Measurements from ENCODE around the gene PIK3C2G.

DNA sequence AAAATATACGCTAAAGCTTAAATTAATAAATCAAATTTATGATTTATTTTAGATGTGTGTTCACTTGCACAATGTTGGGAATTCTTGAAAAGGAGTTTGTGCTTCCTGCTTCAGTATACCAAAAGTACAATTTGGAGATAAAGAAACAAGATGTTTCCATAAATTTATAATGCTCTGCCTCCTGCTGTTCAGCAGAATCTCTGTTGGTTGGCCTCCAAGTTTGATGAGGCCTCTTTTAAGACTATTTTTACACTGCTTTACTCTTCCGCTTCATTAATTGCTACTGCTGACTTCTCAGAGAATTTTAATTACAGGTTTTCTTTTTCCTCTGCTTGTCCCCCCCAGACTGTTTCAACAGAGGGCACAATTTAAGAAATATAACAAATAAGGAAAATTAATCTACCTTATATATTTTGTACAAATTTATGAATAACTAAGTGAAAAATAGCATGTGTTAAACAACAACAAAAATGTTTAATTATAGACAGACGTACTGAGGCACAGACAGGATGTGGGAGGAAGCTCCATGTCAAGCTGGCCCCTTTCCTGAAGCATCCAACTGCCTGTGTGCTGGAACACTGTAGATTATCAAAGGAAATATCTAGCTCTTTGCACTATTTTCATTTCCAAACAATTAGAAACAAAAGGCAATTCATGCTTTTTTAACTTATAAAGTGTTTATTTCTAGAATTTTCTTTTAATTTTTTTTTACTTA, 83.9 kb downstream of the PIK3C2G start:
- TF ChIP-seq, protein P1, sequence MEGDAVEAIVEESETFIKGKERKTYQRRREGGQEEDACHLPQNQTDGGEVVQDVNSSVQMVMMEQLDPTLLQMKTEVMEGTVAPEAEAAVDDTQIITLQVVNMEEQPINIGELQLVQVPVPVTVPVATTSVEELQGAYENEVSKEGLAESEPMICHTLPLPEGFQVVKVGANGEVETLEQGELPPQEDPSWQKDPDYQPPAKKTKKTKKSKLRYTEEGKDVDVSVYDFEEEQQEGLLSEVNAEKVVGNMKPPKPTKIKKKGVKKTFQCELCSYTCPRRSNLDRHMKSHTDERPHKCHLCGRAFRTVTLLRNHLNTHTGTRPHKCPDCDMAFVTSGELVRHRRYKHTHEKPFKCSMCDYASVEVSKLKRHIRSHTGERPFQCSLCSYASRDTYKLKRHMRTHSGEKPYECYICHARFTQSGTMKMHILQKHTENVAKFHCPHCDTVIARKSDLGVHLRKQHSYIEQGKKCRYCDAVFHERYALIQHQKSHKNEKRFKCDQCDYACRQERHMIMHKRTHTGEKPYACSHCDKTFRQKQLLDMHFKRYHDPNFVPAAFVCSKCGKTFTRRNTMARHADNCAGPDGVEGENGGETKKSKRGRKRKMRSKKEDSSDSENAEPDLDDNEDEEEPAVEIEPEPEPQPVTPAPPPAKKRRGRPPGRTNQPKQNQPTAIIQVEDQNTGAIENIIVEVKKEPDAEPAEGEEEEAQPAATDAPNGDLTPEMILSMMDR (conservative IDR thresholded peaks at IDR 0.05; ENCODE audit: low read depth, low read length): no peak
- no peak for TF ChIP-seq POLR2A (IDR thresholded peaks at IDR 0.05; ENCODE audit: low read depth, low read length)
- no peak for TF ChIP-seq CEBPB (IDR thresholded peaks at IDR 0.05; ENCODE audit: low read depth, low read length)
- TF ChIP-seq FOS (IDR thresholded peaks at IDR 0.05; ENCODE audit: low read depth, low read length): no peak
- no peak for TF ChIP-seq RCOR1 (IDR thresholded peaks at IDR 0.05; ENCODE audit: insufficient replicate concordance, low read length)
- TF ChIP-seq, protein P2, sequence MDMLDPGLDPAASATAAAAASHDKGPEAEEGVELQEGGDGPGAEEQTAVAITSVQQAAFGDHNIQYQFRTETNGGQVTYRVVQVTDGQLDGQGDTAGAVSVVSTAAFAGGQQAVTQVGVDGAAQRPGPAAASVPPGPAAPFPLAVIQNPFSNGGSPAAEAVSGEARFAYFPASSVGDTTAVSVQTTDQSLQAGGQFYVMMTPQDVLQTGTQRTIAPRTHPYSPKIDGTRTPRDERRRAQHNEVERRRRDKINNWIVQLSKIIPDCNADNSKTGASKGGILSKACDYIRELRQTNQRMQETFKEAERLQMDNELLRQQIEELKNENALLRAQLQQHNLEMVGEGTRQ (IDR thresholded peaks at IDR 0.05; ENCODE audit: low read depth, low read length): no peak
- TF ChIP-seq SMC3 (IDR thresholded peaks at IDR 0.05; ENCODE audit: low read depth, low read length): no peak
- TF ChIP-seq RAD21 (IDR thresholded peaks at IDR 0.05; ENCODE audit: low read length): no peak
- no peak for TF ChIP-seq MXI1 (IDR thresholded peaks at IDR 0.05; ENCODE audit: borderline replicate concordance, low read depth, low read length)
- TF ChIP-seq CHD1 (IDR thresholded peaks at IDR 0.05; ENCODE audit: low read depth, low read length): no peak
- no peak for TF ChIP-seq RFX5 (IDR thresholded peaks at IDR 0.05; ENCODE audit: low read depth, low read length)

All from IMR-90 (cell line).